Activated CD4-positive, CD25-positive, alpha-beta regulatory T cell treated with anti-CD3 and anti-CD28 coated beads, Interleukin-2, amount 50 U/mL, for 16 hours (primary cell): ENCODE data around the gene ADARB1.

Experiments used
- DNase-seq: peaks from one replicate; pipeline ENCODE4 v3.0.0-alpha.2; 2020; ENCODE audit warnings: low read depth, low spot score

The ADARB1 gene

DNA sequence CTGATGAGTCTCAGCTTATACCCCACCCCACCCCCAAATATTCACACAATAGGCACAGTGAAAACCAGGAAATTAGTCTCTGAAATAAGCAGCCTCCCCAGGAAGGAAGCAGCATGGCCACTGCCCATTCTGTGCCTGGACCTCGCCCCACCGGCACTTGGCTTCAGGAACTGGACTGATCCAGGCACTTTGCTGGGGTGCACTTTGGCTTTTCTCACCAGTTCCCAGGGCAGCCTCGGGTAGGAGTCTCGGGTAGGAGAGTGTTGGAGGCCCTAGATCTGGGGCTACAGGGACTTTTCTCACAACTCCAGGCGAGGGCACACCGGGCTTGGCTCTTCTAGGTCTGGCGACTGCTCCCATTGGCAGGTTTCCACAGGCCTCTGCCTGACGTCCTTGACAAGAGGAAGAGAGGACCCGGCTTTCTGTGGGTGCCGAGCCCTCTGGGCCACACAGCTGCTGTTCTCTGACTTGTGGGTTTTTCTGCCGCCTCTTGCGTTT, 18.7 kb downstream of the ADARB1 start:
- no peak for DNase-seq

DNA sequence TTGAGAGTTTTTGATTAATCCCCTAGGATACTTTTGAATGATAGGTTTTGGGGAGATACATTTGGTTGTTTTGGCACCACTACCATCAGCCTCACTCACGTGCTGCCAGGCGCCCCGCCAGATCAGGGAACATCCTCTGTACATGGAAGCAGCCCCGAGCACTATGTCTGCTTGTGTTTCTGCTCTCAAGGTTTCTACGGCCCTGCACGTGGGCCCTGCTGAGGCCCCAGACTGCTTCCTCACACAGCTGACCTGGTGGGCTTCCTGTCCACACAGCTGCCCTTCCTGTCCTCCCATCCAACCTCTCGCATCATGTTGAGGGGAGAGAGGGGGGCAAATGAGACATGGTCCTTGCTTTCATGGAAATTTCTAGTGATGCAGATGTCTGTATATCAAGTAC, 20.0 kb downstream of the ADARB1 start:
- no peak for DNase-seq

DNA sequence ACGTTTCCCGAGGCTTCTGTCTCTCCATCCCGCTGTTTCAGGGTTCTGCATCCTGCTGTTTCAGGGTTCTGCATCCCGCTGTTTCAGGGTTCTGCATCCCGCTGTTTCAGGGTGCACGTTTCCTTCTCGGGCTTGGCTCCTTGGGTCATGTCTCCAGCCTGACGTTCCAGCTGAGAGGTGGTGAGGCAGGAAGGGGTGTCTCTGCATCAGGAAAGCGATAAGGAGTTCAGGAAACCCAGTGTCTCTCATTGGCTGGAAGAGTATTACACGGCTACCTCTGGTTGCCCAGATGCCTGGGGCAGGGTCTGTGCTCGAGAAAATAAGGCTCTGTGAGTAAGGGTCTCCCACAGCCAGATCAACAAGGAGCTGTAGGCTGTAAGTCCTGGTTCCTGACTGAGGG, 21.1 kb downstream of the ADARB1 start:
- DNase-seq, result no peak

DNA sequence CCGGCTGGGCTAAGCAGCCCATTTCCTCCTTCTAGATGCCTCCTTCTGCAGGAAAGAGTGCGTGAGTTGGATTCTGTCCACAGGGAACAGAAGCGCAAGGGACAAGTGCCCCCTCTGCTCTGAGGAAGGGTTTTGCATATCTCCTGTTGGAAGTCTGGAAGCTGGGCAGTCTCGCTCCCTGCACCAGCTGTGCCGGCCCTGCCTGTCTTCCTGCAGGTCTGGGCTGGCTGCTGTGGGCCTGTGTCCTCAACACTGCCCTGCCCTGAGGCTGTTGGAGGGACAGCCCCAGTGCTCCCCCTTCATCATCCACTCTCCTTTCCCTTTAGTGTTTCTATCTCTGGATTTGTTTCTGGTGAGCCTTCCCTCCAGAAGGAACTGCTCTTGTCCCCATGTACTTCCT, 21.8 kb downstream of the ADARB1 start:
- DNase-seq, result no peak

DNA sequence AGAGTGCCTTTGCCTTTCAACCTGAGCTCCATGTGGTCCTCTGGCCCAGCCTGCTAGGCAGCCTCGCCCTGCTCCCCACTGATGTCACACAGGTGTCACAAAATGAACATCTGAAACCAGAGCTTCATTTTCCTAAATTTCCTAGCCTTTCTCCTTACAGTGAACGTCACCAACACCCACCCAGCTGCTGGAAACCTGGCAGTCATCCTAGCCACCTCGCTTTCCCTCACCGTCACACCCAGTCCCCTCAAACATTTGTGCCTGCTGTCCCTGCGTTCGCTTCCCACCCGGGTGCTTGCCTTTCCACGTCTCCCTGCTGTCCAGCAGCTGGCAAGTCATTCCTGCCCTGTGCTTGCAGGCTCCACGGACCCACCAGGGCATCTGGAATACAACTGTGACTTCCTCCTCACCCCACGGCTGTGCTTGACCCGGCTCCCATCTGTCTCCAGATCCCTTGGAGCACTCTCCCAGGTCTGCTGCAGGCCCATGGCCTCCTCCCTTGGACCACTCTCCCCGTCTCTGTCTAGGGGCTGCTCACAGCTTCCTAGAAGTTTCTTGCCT, 23.5 kb downstream of the ADARB1 start:
- DNase-seq, result no peak

DNA sequence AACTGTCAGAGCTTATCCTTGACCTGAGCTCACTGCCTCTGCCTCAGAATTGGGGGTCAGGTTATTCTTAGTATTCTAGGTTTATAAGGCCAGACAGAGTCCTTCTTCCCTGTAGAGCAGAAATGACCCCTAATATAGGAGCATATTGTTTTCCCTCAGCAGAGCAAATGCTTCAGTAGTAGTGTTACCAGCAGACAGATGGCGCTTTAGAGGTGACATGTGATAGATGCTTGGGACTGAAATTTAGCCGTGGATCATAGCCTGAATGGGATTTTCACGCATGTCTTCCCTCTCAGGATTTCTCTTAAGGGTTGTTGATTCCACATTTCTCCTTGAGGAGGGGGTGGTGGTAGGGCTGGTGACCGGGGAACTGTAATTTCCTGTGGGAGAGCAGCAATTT, 24.5 kb downstream of the ADARB1 start:
- DNase-seq, result no peak

DNA sequence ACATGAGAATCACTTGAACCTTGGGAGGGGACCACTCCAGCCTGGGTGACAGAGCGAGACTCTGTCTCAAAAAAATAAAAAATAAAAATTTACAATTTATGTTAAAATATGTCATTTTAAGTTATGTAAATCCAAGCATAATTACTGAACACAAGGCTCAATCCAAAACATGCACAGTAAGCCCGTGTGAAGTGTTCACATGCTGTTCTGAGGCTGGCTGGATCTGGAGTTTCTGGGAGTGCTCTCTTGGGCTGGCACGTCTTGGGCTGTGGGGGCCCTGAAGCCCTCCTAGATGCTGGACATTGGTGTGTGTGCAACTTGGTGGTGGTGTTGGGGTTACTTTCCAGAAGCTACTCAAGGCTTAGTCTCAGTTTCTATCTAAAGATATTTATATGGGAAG, 25.2 kb downstream of the ADARB1 start:
- DNase-seq, result no peak

DNA sequence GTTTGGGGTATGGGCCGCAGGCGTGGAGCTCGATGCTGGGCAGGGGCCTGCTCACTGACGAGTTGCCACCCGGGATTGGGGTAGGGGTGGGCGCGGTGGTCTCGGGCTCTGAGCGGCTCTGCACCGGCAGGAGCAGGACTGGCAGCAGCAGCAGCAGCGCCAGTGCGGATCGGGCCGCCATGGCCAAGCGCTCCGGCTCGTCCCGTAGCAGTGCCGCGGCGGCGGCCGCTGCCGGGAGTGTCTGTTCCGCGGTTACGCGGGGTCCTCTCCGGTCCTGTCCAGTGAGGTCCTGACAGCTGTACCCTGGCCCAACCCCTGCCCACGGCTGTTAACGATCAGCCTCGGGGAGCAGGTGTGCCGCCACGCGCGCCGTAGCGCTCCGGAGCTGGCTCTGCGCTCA, 26.5 kb downstream of the ADARB1 start:
- no peak for DNase-seq

DNA sequence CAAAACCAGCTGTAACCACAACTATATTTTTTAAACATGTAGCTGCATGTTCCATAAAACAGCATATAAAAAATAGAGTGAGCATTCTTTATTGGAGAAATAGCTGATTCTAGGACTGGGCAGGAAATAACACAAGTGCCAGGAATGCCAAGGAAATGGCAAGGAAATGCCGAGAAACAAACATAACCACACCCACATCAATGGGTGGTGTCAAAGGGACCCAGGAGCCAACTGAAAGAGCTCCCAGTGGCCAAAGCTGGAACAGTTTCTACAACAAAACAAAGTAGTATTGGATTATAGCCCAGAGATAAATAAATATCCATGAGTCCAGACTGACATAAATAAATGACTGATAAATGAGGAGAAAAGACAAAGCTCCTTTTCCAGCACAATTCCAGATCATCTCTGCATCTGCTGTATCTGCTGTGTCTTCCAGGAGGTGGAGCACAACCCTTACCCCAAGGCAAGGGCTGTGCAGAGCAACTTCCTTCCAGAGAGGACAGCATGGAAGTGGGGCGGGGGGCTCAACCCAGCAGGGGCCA, 28.1 kb downstream of the ADARB1 start:
- DNase-seq, result no peak

DNA sequence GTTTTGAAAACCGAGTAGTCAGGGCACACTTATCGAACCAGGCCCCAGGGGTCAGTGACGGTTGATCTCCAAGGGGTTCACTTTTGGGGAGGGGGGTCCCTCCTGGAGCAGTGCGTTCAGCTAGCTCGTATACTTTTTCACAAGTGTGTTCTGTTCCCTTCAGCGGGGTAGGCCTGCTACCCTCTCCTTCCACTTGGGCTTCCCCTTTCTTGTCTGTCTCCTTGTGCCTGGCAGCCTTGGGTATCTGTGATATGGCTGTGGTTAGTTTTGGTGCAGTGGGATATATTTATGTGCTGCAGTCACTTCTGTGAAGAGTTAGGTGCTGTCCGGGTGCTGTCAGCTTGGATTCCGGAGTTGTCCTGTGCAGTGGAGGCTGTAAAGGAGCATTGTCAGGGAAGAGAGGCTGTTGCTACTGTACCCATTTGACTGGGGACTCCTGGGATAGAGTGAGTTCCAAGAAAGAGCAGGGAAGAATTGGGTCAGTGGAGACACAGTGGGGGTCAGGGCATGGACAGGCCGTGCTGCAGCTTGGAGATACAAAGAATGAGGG, 29.7 kb downstream of the ADARB1 start:
- DNase-seq, result no peak

DNA sequence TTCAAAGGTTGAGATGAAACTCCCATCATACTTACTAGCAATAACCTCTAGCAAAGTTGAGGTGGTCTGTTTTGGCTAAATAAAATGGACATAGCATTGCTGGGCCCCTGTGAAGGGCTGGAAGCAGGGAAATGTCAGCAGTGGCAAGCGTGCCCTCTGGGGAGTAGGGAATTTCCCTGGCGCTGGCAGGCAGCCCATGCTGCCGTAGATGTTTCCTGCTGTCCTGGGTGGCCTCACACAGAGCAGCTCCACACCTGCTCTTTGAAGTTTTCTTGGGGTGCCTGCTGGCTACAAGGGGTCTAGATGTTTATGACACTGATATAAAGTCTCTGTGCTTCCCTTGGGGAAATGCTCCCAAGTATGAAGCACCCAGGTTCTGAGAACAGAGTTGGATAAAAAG, 30.2 kb downstream of the ADARB1 start:
- DNase-seq, result no peak

DNA sequence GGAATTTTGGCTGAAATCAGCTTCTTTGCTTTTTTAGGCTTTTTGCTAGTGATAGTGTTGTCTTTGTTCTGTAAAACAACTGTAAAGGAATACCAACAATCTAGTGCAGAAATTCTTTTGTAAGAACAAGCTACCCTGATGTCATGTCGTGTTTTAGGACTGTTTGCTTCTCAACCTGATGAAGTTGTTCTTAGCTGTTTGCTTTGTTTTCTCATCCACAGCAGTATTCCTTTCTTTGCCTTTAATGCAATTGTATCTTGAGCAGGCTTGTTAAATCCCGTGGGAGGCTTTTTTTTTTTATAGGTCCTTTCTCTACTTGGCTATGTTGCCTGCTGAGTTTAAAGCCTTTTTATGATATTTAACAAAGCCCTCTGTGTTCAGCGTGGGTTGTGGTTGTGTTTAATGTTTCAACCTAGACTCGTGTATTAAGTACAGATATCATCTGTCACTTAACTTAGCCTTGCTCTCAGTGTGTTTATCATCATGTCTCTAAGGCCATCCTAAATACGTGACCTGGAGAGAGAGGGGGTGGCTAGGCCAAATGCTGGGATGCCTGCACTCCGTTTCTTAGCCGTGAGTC, 31.6 kb downstream of the ADARB1 start:
- no peak for DNase-seq

DNA sequence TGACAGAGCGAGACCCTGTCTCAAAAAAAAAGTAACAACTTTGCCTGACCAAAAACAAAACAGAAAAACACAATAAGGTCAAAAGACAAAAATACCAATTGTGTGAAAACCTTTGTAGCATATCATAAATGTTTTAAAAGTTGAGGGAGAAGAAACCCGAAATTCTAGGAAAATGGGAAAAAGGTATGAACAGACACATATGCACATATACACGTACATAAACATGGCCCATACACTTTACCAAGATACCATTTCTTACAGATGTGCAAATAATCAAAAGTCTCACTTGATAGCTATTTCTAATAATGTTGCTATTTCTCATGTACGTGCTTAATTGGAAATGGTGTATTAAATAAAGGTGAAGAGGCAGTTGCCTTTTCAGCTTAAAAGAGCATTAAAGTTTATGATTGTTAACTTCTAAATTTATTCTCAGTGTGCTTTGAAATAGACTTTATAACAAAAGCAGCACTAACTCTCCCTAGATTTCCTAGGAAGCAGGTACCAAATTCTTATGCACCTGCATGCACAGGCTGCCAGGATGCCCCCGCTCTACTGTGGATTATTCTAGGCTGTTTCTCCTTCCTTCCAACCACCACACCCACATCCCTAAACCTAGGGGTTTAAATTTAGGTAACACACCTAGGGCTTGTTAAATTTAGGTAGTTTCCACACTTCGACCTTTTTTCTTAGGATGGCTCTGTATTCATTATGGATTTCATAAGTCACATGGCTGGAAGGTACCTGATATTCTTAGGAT, 33.8 kb downstream of the ADARB1 start:
- DNase-seq, result no peak

DNA sequence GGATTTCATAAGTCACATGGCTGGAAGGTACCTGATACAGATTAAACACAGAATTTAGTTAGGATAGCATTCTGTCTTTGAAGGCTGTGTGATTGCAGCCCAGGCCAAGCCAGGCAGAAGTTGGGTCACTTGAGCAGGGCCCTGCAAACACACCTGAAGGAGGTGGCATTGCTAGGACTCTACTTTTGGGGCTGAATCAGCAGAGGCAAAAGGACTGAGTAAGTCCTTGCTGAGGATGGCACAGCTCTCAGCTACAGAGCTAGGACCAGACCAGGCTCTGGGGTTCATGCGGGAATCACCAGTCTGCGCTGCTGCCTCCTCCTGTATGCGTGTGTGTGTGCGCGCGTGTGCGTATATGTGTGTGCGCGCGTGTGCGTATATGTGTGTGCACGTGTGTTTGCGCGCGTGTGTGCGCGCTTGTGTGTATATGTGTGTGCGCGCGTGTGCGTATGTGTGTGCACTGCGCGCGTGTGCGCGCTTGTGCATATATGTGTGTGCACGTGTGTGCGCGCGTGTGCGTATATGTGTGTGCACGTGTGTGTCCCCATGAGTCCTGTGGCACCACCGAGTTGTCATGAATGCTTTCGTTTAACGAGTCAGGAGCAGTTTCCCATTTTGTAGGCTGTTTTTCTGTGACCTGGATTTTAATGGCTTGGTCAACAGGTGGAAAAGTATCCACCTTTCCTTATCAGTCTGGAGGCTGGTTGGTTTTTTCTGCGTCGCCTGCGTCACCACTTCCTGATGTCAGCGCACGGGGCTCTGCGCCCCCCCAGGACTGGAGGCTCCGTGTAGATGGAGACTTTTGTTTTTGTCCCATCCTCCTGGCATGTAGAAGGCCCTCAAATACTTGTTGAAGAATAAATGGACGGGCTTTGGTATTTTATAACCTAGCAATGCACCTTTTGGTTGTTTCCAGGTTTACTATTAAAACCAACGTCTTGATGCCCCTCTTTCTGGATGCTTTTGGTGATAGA, 34.7 kb downstream of the ADARB1 start:
- no peak for DNase-seq

DNA sequence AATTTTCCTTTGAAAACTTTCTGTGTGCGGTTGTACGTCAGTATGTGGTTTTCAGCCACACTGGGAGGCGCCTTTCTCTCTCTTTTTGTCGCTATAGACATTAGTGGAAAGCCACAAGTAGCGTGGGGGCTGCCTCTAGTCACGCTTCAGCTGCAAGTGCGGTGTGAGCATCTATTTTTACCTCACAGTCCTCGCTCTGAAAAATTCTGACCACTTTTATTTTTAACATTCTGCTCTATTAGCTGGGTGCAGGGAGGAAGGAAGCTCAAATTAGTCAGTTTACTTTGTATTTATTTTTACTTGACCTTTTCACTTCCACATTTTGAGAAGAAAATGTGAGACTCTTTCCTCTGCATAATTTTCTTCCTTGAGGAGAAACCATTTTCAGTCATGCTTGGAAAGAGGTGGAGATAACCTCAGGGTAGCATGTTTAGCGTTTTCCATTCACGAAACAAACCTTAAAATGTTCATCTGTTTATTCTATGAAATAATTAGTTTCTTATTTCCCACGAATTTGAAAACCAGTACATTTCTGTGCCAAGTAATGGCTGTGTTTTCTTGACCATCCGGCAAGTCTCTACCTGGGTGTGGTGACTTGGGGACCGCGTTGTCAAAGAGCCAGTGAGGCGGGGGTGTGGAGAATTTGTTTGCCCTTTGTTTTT, 35.6 kb downstream of the ADARB1 start:
- DNase-seq, result no peak

DNA sequence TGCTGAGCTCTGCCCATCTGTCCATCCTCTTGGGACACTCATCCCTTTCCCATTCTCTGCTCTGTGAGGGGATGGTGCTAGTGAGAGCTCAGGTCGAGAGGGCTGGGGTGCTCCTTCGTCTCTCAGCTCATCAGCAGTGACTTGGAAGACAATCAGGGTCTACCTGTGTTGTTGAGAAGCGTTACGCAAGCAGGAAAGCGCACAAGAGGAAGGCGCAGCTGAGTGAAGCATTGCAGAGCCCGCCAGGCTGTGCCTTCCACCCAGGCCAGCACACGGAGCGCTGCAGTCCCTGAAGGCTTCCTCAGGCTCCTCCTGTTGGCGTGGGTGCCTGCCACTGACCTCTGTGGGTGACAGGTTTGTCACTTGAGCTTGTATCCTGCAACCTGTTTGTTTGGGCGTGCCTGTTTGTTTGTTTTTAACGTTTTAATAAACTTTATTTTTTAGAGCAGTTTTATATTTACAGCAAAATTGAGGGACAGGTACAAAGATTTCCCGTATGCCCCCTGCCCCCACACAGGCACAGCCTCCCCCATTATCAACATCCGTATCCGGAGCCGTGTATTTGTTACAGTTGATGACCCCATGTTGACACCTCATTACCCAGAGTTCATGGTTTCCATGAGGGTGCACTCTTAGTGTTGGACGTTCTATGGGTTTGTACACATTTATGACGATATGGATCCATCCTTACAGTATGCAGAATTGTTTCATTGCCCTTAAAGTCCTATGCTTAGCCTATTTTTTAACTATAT, 36.7 kb downstream of the ADARB1 start:
- DNase-seq, result no peak

DNA sequence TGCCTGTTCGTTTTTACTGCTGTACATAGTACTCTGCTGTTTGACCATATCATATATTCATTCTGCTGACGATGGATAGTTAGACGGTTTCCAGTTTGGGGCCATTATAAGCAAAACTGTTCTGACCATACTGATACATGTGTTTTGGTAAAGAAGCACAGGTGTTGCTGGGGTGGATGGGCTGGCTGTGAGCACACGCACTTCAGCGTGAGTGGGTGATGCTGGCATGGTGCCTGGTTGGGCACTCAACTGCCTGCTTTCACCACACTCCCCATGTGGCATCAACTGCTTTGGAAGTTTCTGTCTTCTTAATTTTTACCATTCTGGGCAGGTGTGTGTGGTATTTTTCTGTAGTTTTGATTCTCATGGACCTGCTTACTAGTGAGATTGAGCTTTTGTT, 37.3 kb downstream of the ADARB1 start:
- no peak for DNase-seq

DNA sequence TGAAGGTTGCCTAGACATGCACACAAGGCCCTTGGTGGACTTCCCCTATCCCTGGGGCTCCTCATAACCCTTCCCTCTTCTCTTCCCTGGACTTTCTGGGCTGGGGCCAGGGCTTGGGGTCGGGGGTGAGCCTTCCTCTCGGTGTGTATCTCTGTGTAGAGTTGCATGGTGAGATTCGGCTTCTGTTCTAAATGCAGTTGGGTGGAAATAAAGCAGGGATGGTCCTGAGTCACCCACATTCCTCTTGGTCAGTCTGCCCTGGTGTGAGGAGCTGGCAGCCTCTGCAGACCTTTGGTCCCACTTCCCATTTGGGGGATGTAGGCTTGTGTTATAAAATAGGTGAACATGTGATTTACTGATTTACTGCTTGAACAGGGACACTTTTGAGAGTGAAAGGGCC, 38.0 kb downstream of the ADARB1 start:
- no peak for DNase-seq

DNA sequence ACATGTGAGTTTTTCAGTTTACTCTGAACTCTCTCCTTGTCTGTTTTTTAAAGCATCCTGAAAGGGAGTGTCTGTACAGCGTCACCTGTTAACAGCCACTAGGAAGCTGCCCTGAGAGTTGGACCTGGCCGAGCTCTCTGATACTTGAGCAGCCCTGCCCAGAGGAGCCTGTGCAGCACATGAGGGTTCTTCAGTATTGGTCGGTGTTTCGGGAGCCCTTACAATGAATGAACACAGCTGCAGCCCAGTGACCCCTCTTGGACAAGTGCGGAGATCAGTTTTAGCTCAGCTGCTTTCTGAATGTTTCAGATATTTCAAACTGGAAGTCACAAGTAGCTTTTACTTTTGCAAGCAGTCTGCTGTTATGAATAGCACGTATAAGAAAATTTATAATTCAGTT, 39.2 kb downstream of the ADARB1 start:
- DNase-seq, result no peak

DNA sequence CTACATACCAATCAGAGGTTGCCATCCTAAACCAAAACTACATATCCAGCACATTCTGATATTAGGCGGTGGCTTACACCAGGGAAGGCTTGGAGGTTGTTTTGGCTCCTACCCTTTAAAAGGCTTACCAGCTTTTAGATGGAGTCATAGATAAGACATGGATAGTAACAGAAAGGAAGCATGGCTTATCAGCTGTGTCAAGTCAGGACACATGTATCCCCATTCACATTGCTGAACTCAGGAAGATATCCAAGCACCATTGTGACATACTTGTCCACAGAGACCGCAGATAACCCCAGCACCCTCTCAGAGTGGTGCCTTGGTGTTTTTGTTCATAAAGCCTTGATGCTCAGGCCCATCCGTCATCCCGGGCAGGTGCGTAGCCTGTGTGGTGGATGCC, 39.7 kb downstream of the ADARB1 start:
- no peak for DNase-seq
